IPS-NIHi7 (cell line): Measurements from ENCODE around the gene MKLN1.
"Not testable (repeated sequence)": the region's sequence is repeated elsewhere in the genome, so short reads cannot be mapped to it uniquely, and the experiment has no call there.

Experiments
- DNase-seq: peaks from one replicate; pipeline ENCODE4 v3.0.0; 2012; ENCODE audit warnings: mixed read lengths; ENCODE audit errors: extremely low spot score

The MKLN1 gene

DNA sequence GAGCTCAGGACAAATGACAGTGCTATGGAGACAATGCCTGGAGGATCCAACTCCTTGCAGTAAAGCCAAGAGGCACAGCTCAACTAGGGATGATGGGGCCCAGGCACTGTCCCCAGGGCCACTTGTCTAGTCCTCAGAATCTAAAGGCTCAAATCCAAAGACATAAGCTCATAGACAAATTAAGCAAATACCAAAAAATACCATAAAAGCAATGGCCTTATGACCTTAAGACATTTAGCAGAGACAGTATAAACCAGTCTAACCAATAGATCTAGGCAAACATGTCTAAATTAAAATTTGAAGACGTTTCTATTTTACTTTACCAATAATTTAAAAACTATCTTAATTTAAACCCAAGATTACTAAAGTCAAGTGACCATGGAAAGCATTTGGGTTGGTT, 14.8 kb upstream of the MKLN1 start:
- no peak for DNase-seq

DNA sequence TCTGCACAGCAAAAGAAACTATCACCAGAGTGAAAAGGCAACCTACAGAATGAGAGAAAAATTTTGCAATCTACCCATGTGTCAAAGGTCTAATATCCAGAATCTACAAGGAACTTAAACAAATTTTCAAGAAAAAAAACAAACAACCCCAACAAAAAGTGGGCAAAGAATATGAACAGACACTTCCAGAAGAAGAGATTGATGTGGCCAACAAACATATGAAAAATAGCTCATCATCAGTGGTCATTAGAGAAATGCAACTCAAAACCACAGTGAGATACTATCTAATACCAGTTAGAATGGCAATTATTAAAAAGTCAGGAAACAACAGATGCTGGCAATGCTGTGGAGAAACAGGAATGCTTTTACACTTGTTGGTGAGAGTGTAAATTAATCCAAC, 7.1 kb upstream of the MKLN1 start:
- DNase-seq: no peak

DNA sequence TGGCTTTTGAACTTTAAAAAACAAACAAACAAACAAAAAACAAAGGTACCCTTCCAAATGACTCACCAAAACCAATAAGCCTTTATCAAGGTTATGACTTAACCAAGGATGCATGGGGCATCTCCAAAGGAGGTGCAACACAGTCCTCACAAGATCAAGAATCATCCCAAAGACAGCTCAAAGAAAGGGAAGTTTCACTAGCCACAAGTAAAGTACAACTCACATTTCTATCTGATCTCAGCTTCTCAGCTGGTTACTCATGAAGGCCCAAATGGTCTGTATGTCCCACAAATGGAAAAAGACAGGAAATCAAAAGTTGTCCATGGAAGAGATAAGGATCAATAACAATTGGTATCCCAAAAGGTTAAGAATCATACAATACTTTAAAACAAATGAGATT, 6.0 kb upstream of the MKLN1 start:
- DNase-seq: no peak

DNA sequence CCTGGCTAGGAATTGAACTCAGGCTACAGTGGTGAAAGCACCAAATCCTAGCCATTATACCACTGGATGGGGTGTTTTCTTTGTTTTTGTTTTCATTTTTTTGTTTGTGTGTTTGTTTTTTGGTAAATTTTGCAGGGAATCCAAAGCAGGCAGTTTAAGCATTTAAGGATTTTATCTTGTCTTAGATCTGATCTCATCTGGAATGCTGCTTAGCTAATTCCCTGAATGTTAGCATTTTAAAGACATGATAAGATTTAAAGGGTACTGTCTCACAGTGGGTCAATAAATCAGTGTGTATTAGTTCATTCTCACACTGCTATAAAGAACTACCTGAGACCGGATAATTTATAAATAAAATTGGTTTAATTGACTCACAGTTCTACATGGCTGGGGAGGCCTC, 5.6 kb upstream of the MKLN1 start:
- no peak for DNase-seq

DNA sequence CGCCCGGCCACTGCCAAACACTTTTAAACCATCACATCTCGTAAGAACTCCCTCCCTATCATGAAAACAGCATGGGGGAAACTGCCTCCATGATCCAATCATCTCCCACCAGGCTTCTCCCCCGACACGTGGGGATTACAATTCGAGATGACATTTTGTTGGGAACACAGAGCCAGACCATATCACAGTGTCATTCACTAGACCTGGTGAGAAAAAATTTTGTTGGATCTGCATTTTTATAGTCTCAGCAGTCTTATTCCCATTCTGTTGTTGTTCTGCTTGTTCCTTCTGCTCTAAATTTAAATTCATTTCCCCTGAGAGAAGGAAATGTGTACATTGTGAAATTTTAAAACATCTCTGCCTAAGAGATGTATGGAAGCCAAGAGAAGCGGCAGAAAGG, 4.8 kb upstream of the MKLN1 start:
- DNase-seq: no peak

DNA sequence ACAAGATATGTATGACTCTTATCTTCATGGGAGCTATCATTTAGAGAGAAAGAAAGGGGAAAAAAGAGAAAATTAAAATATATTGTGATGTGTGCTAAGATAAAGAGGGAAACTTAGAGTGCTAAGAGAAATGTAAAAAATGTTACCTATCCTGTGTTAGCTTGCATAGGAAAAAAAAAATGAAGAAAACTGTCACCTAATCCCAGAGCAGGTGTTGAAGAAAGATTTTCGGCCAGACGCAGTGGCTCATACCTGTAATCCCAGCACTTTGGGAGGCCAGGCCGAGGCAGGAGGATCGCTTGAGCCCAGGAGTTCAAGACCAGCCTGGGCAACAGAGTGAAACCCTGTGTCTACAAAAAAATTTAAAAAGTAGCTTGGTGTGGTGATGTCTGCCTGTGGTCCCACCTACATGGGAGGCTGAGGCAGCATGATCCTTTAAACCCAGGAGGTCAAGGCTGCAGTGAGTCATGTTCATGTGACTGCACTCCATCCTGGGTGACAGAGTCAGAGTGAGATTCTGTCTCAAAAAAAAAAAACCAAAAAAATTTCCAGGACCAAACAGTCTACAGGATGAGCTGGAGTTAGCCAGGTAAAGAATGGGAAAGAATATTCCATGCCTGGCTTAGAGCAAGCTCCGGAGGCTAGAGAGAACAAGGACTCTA, 2.4 kb upstream of the MKLN1 start:
- DNase-seq: no peak

DNA sequence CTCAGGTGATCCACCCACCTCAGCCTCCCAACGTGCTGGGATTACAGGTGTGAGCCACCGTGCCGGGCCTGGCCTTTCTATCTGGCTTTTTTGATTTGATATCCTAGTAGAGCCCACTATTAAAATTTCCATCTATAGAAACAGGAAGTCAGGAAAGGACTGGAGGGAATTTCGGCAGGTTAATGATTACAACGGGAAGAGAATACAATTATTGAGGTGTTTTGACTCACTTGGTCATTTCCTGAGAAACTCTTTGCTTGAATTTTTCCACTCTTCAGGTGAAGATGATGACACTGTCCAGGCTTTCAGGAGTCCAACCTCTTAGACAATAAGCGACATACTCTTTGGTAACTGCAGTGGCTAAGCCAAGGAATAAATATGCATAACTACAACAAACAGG, 1.1 kb upstream of the MKLN1 start:
- no peak for DNase-seq

DNA sequence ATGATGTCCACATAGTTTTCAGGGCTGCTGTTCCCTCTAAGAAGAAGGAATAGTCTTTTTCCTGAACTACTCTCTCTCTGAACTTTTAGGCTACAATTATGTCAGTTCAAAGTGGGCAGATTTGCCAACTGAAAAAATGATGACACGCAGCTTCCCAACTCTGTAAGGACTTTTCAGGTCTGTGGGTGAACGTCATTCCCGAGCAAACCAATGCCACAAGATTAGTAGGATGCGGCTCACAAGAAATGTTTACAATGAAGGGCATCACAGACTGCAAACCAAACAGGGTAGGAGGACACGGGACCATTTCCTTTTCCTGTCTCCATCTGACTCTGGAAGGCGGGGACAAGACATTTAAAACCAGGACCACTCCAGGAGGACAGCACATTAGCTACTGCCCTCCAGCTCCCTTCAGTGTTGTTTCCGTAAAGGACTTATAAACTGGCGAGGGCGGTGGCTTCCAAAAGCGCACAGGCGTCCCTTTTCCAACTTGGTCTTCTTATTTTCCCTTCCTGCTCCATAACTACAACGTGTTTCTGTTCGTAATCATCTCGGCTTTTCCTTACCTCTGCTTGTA, 539 bp upstream of the MKLN1 start:
- peak; percentile 60 for DNase-seq

DNA sequence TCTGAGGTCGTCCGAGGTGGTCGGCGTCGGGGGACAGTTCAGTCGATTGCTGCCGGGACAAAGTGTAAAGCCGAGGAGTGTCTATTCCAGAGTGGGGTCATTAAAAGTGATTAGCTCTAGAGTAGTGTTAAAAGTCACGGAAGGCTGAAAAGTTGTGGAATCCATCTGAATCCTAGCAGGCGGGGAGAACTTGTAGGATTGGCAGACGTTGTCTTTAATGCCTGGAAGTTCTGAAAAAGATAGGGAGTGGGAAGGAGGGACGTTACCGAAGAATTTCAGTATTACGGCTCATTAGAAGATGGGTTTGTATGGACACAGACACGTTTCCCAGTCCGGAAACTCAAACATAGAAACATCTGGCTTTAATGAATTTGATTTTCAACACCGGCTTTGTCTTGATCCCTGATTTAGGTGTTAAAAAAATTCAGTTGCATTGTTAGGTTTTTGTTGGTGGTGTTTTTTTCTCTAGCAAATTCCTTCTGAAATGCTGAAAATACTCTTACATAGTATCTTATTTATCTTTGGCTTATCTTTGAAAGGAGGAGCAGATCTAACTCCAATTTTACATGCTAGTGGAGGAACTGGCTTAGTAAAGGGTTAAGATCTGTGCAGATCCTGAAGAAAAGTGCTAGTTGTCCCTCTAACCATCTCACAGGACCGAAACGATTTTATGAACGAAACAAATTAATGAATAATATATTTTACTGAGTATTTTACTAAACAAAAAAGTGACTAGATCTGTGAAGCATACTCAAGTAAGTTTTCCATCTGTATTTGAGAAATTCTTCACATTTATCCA, 900 bp downstream of the MKLN1 start:
- DNase-seq: peak; percentile 11

DNA sequence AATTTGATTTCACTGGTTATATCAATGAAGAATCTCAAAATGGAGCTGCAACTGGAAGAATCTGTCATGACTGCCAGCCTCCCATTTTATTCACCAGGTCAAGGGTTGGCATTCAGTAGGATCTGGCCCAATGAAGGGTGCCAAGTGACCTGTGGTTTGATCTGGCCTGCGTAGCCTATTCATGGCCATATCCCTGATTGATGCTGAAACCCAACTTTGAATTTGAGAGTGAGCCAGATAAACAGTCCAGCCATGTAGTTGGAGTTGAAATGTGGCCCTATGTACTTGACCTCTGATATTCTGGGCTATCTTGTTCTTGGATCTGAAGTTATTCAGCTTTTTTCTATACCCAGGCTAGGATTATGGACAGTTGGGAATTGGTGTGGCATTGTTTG, 1.5 kb downstream of the MKLN1 start:
- no peak for DNase-seq

DNA sequence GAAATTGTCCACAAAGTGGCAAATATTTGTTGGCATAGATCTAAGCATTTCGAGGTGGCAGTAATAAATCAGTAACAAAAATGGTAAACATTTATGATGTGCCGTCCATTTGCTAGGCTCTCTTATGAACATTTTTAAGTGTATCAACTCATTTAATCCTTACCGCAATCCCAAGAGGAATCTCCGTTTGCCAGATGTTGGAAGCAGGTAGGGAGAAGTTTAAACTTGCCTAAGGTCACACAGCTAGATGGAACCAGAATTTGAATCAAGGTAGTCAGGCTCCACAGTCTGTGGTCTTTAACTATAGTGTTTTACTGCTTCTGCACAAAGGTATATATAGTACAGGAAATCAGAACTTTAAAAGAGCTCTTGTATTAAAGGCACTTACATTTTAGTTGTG, 2.6 kb downstream of the MKLN1 start:
- DNase-seq: no peak

DNA sequence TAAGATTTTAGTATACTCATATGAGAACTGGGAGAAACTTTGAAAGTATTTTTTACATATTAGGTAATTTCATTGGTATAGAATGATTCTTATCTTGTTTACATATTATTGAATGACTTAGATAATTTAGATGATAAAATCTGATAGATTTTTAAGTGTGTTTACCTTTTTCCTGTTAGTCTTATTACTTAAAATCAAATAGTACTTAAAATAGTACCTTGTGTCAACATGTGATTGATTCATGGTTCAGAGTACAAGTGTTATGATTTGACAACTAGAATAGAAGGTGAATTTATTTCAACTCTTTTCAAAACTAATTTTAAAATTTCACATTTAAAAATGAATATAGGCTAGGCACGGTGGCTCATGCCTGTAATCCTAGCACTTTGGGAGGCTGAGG, 4.1 kb downstream of the MKLN1 start:
- no peak for DNase-seq

DNA sequence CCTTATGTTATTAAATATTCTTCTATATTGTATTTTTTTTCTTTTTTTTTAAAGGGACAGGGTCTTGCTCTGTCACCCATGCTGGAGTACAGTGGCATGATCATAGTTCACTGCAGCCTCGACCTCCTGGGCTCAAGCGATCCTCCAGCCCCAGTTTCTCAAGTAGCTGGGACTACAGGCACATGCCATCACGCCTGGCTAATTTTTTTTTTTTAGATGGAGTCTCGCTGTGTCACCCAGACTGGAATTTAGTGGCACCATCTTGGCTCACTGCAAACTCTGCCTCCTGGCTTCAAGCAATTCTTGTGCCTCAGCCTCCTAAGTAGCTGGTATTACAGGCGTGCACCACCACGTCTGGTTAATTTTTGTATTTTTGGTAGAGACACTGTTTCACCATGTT, 5.1 kb downstream of the MKLN1 start:
- DNase-seq: not testable (repeated sequence)

DNA sequence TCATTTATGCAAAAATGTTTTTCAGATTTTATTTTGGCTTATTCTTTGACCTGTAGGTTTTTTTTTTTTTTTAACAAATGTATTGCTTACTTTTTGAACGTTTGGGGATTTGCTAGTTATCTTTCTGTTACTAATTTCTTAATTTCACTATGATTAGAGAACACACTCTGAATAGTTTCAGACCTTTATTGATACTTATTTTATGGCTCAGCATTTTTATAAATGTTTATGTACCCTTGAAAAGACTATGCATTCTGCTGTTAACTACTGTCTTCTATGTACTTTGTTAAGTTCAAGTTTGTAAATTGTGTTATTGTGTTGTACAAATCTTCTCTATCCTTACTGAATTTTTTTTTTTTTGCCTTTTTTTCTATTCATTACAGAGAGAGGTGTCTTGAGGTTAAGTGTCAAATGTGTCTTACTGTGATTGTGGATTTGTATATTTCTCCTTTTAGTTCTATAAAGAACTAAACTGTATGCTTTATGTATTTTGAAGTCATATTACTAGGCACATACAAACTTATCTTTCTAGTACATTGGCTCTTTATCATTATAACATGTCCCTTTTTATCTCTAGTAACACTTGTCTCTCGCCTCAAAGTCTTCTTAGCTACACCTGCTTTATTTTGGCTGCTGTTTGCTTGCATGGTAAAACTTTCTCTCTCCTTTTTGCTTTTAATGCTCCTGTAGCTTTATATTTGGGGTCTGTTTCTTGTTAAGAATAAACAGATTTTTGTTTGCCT, 8.1 kb downstream of the MKLN1 start:
- DNase-seq: no peak

DNA sequence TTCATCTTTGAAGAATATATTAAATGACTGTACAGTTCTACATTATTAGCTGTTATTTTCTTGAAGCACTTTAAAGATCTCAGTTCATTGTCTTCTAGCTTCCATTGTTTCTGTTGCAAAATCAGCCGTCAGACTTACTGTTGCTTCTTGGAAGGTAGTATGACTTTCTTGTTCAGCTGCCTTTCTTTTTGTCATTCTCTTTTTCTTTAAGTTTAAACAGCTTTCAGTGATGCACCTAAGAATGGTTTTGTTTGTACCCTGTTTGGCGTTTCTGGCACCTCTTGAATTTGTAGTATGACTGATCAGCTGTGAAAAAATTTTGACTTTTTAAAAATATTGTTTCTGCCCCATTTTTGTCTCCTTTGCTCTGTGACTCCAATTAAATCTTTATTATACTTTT, 9.3 kb downstream of the MKLN1 start:
- DNase-seq: no peak

DNA sequence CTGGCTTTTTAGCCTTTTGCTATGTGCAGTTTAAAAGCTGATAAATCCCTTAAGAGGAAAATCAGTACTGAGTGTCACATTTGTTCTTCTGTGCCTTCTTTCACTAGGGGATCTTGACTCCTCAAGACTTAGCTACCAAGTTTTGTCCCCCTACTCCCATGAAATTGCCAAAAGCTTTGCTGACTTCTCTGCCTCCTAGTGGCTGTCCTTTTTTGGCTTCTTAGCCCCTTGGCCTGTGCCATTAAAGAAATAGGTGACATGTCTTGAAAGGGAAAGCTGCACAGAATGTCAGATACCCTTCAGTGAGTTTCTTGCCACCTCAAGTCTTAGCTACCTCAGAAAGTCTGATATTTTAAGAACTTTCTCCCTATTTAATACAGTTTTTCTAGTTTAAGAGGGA, 10.5 kb downstream of the MKLN1 start:
- DNase-seq: no peak

DNA sequence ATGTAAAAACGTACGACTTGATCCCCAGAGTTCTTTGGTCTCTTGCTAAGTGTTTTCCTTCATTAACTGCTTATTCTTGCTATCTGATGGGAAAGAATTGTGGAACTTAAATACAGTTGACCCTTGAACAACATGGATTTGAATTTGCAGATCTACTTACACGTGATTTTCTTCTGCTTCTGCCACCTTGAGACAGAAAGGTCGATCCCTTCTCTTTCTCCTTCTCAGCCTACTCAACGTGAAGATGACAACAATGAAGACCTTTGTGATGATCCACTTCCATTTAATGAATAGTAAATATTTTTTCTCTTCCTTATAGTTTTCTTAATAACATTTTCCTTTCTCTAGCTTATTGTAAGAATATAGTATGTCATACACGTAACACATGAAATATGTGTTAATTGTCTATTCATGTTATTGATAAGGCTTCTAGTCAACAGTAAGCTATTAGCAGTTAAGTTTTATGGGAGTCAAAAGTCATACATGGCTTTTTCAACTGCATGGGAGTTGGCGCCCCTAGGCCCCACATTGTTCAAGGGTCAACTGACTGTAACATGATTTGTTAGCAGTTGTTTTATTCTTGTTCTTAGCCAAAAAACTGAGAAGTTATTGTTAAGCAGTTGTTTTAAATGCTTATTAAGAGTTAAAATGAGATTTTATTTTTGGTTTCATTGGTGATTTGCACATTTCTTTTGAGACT, 11.2 kb downstream of the MKLN1 start:
- DNase-seq: no peak

DNA sequence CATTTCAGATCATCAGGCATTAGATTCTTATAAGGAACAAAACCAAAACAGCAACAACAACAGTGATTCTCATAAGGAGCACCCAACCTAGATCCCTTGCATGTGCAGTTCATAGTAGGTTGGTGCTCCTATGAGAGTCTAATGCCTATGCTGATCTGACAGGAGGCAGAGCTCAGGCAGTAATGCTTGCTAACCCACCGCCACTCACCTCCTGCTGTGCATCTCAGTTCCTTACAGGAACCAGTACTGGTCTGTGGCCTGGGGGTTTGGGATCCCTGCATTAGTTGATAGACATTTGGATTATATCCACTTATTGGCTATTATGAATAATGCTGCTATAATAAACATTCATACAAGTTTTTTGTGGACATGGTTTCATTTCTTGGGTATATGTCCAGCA, 14.0 kb downstream of the MKLN1 start:
- no peak for DNase-seq

DNA sequence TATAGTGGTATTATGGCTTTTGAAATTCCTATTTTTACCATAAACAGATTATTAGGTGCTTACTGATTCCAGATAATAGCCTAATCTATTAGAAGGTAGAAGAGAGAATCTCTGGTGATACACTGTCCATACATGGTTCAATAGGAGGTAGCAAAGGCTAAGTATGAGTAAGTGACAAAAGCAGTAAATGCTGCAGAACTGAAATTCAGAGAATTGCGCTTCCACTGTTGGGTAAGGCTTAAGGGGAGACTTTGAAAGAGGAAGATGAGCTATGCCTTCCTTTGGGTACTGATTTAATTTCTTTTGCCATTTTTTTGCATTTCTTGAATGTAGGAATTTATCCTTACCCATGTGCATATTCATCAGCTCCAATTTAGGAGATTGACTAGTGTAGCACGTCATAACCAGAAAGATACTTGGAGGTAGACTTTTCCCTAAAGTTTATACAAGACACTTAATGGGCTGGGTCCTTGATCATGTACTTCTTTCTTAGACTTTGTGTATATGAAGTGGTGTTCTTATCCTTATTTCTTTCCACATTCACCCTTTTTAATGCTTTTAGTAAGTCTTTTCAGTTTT, 15.3 kb downstream of the MKLN1 start:
- DNase-seq: no peak

DNA sequence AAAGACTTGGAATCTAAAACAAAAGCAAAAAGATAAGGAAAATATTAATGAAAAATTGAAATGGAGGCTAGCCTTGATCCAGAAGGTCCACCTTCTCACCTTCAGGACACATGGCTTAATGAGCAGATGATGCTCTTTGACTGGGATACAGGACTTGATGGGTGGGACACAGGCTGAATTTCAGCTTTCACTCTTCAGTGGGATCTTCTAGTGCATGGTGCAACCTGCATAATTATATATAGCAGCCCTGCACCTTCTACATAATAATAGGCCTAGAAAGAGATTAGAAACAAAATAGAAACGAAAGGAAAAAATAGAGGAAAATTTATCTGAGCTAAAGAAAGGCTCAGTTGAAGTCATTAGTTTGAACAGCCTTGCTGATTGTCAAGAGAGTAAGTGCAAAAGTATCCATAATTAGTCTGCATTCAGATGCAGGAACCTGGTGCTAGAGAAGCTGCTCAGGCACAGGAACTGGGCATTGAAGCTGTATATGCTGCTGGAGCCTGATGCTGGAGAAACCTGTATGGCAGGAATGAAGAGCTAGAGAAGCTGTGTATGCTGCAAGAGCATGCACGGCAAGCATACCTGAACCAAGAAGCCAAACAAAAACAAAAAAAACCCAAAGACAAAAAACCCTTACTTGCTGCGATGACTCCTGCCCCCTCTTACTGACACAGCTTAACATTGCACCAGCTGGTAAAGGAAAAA, 19.4 kb downstream of the MKLN1 start:
- DNase-seq: peak; percentile 36

DNA sequence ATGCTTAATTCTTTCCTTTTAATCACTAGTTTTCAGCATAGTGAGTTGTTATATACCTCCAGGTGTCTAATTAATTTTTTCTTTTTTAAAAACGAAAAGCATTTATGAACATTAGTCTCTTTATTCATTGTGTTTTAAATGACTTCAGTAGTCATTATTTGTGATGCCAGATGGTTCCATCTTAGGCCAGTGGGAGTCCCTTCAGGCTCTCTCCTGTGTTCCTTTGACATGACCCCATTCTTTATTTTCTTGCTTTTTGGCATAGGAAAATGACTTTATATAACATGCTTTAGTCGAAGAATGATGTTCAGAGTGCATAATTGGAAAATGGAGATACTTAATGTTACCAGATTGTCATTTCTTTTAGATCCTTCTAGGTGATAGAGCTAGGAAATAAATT, 24.4 kb downstream of the MKLN1 start:
- no peak for DNase-seq
